ENCODE data around the gene CCL14. TPM values are rescaled to one million over a fixed set of nuclear protein-coding genes. Genes with fewer than 3 reads are reported as not detected.

Gene CCL14
- total and polyA plus RNA-seq, 2 of the 13 experiments (the other 11 are each of a cell fraction or from before 2014, with no cell fraction given): 1.1 to 1.7 TPM

GRCh38 chr17:35981908-35982330, 4.6 kb downstream of the CCL14 start (continued):
- no peak for TF ChIP-seq HNRNPUL1 (IDR thresholded peaks at IDR 0.05; ENCODE audit: low read depth, low read length)
- TF ChIP-seq ZNF224 (CRISPR knock-in tag; IDR thresholded peaks at IDR 0.05): no peak
- TF ChIP-seq CBX1 (IDR thresholded peaks at IDR 0.05; ENCODE audit: low read depth): no peak
- TF ChIP-seq CHD4 (IDR thresholded peaks at IDR 0.05; ENCODE audit: borderline replicate concordance, low read length): no peak
- 0 out of 2 replicates have a peak, but pooled peaks have one; percentile 58 for TF ChIP-seq AHR (CRISPR knock-in tag; IDR thresholded peaks at IDR 0.05)
- TF ChIP-seq, protein P1, sequence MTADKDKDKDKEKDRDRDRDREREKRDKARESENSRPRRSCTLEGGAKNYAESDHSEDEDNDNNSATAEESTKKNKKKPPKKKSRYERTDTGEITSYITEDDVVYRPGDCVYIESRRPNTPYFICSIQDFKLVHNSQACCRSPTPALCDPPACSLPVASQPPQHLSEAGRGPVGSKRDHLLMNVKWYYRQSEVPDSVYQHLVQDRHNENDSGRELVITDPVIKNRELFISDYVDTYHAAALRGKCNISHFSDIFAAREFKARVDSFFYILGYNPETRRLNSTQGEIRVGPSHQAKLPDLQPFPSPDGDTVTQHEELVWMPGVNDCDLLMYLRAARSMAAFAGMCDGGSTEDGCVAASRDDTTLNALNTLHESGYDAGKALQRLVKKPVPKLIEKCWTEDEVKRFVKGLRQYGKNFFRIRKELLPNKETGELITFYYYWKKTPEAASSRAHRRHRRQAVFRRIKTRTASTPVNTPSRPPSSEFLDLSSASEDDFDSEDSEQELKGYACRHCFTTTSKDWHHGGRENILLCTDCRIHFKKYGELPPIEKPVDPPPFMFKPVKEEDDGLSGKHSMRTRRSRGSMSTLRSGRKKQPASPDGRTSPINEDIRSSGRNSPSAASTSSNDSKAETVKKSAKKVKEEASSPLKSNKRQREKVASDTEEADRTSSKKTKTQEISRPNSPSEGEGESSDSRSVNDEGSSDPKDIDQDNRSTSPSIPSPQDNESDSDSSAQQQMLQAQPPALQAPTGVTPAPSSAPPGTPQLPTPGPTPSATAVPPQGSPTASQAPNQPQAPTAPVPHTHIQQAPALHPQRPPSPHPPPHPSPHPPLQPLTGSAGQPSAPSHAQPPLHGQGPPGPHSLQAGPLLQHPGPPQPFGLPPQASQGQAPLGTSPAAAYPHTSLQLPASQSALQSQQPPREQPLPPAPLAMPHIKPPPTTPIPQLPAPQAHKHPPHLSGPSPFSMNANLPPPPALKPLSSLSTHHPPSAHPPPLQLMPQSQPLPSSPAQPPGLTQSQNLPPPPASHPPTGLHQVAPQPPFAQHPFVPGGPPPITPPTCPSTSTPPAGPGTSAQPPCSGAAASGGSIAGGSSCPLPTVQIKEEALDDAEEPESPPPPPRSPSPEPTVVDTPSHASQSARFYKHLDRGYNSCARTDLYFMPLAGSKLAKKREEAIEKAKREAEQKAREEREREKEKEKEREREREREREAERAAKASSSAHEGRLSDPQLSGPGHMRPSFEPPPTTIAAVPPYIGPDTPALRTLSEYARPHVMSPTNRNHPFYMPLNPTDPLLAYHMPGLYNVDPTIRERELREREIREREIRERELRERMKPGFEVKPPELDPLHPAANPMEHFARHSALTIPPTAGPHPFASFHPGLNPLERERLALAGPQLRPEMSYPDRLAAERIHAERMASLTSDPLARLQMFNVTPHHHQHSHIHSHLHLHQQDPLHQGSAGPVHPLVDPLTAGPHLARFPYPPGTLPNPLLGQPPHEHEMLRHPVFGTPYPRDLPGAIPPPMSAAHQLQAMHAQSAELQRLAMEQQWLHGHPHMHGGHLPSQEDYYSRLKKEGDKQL (CRISPR knock-in tag; IDR thresholded peaks at IDR 0.05; ENCODE audit: low read depth): no peak

DNA sequence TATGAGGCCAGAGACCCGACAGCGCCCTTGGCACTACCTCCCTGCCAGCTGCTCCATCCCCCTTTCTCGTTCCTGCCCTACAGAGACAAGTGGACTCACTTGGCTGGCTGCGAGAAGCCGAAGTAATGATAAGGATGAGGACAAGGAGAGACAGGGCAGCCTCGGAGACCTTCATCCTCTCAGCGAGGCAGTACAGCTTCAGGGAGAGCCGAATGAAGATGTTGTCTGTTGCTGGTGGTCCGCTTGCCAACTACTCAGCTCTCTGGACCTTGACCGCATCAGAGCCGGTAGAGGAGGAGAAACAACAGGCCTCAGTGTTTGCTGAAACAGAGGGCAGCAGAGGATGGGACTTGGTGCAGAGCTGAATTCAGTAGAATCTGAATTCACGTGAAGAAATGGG, 5.3 kb downstream of the CCL14 start, which contains the start of gene CCL16:
TSS of gene CCL16 (minus strand) at position 252 of the 400 bp plus-strand sequence. CDS start at position 175, 77 bp downstream.
- Histone ChIP-seq H3K4me3 (replicated peaks in 1 of 3; ENCODE audit: insufficient read depth in 1 of 3, low read depth in 2 of 3, low read length in 3 of 3) (peak within 1 kb of the TSS; percentile 46 to 65 (median 63)), H3K9me3 (ENCODE audit: low read length) (no peaks in the 10 kb centered on the region), H3K27ac (ENCODE audit: extremely low read length, insufficient read depth, low read length) (peak within 1 kb of the TSS; percentile 66), H3K4me2 (ENCODE audit: low read depth, low read length) (peak within 1 kb of the TSS; percentile 87), H3K9ac (ENCODE audit: insufficient read depth, low read depth, low read length) (peak within 1 kb of the TSS; percentile 57), H3K79me2 (ENCODE audit: insufficient read depth, low read length) (no peaks in the 10 kb centered on the region), H3K36me3 (replicated peaks in 1 of 2; ENCODE audit: control insufficient read depth in 1 of 2, insufficient read depth in 2 of 2, low read length in 2 of 2) (peaks cover 0 to 2% of the 10 kb centered on the region in 2 experiments; a peak in 1 of 5 replicates), H4K20me1 (ENCODE audit: insufficient read depth, low read length) (no peaks in the 10 kb centered on the region), H3K4me1 (ENCODE audit: insufficient read depth, low read length) (peaks cover 80% of the 10 kb centered on the region), H2AFZ (ENCODE audit: low read length) (no peak within 1 kb of the TSS), H3K27me3 (ENCODE audit: control insufficient read depth in 1 of 2, insufficient read depth in 2 of 2, low read length in 2 of 2) (no peaks in the 10 kb centered on the region; a peak in 1 of 5 replicates)
- WGBS (ENCODE audit: low lambda C conversion rate): 30% methylated on average over 12 of the region's 12 CpGs
- in situ Hi-C loops (cut with HindIII; ENCODE audit: extremely low pct_ligation_motif_present, low pct_unique_long_range_greater_than_20kb) (no loop called here), intact Hi-C loops (cut with micrococcal nuclease; ENCODE audit: unreplicated experiment) (loop anchor here (1.0 kb wide), 1 partner anchor 8 kb away; no protein-coding TSS in a partner anchor)
- peak; percentile 68 for ATAC-seq
- CTCF ChIA-PET (ENCODE audit: low intra/inter-chr PET ratio, low total read pairs): interaction anchor here (1.3 to 2.0 kb wide), 5 partner anchors 12 to 168 kb away, joined by 3 to 18 read pairs (median 7); no protein-coding TSS in a partner anchor
- no peak for FAIRE-seq
- DNase-seq (ENCODE audit: low spot score): peak; percentile 72
- BruUV-seq (replicated peaks): no TSS peak
- POLR2A ChIA-PET: interaction anchor here (1.0 to 5.3 kb wide), 12 partner anchors 10 to 172 kb away, joined by 3 to 197 read pairs (median 16); partner anchors contain the start of genes CCL15 and TAF15
- TF ChIP-seq ZBTB40 (IDR thresholded peaks at IDR 0.05) (no peak), ZBTB40 (CRISPR knock-in tag; IDR thresholded peaks at IDR 0.05) (peak; percentile 27; the same call in 1 of the 2 replicates), HOXA3 (CRISPR knock-in tag; IDR thresholded peaks at IDR 0.05) (peak; percentile 12; the same call in 1 of the 2 replicates)
